ENCODE measurements around the gene B4GALT1.
A peak's percentile ranks its signal among the peaks of the same experiment; 100 is the strongest.
"Not testable (repeated sequence)": the region's sequence is repeated elsewhere in the genome, so short reads cannot be mapped to it uniquely, and the experiment has no call there.

The B4GALT1 gene

GRCh38 chr9:33184963-33185362 is 17.8 kb upstream of the B4GALT1 start:
- DNase-seq (ENCODE audit: low spot score): no peak

DNA sequence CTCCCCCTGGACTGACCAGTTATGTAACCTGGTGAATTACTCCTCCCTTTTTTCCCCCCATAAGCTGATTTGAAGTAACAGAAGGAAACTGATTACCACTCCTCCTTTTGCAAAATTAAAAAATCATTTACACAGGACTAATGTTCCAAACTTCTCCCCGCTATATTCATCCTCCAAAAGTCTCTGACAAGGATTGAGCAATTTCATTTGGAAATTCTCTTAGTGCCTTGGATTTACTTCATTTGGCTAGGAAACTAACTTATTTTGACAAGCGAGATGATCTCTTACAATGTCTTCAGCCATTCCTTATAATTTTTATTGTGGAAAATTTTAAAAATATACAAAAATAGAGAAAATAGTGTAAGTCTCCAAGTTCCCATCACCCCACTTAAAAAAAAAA is 15.4 kb upstream of the B4GALT1 start:
- DNase-seq (ENCODE audit: low spot score): no peak

DNA sequence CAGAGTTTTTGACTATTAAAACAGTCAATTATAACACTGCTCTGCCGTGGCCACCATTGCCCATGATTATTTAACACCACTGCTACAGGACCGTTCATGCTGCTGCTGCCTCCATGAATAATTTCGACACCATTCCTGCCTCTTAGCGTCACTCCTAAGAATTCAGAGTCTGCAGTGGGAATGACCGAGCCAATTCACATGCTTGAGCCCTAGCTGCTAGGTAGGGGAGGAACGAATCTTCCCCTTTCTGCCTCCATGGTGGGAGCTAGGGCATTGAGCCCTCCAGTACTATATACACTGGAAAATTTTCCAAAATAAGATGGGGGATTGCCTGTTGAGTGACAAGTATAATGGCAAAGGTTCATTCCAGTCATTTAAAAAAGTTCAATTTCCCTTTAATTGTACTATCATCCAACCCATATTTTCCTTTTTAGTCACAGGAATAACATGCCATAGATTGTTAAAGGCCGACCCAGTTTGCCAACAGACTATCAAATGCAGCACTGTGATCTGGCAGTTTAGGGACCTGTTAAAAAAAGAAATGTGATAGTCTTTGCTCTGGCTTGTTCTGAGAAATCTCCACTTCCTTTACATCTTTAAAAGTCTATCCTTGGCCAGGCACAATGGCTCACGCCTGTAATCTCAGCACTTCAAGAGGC is 13.5 kb upstream of the B4GALT1 start:
- DNase-seq (ENCODE audit: low spot score): no peak

DNA sequence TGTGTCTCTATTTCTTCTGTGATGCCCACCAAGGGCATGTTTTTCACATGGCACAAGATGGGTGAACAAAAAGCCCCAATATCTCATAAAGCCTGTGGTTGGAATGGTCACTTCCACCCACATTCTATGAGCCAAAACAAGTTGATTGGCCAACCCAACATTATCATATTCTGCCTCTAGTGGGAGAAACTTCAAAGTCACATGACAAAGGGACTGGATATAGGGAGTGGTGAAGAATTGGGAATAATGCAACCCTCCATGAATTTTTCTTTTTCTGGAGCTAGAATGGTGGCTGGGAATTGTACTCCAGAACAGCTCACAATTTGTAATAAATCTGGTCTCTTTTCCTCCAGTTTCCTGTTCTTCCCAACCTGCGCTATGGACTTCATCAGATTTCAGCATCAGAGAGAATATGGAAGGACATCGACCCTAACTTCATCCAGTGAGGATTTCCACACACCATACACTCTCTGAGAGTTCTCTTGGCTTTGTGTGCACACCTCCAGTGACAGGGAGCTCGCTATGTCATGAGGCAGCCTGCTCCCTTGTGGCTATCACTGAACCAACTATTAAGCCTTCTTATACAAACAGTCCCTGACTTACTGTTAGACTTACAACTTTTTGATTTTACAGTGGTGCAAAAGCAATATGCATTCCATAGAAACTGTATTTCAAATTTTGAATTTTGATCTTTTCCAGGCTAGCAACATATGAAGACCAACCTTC is 12.0 kb upstream of the B4GALT1 start:
- no peak for DNase-seq (ENCODE audit: low spot score)

DNA sequence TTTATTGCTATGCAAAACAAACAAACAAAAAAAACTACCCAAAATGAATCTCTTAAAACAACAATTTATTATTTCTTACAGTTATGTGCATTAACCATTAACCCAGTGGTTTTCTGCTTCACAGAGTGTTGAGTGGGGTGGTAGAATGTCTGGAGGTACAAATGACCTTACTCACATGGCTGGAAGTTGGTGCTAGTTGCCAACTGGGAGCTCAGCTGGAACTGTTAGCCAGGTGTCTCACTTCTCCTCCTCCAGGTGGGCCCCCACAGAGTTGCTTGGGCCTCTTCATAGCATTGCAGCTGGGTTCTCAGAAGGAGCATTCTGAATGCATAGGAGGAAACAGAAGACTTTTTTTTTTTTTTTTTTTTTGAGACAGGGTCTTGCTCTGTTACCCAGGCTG is 10.5 kb upstream of the B4GALT1 start:
- no peak for DNase-seq (ENCODE audit: low spot score)

- DNase-seq (ENCODE audit: low spot score): no peak
Observed at GRCh38 chr9:33177086-33177485, 9.9 kb upstream of the B4GALT1 start.

GRCh38 chr9:33175649-33176325 is 8.7 kb upstream of the B4GALT1 start:
- DNase-seq (ENCODE audit: low spot score): no peak

- no peak for DNase-seq (ENCODE audit: low spot score)
Observed at GRCh38 chr9:33172256-33173238, 5.4 kb upstream of the B4GALT1 start.

GRCh38 chr9:33170464-33171415 is 3.6 kb upstream of the B4GALT1 start:
- no peak for DNase-seq (ENCODE audit: low spot score)

GRCh38 chr9:33168941-33169544 is 1.9 kb upstream of the B4GALT1 start:
- DNase-seq (ENCODE audit: low spot score): no peak

- no peak for DNase-seq (ENCODE audit: low spot score)
Observed at GRCh38 chr9:33167972-33168461, 881 bp upstream of the B4GALT1 start.

DNA sequence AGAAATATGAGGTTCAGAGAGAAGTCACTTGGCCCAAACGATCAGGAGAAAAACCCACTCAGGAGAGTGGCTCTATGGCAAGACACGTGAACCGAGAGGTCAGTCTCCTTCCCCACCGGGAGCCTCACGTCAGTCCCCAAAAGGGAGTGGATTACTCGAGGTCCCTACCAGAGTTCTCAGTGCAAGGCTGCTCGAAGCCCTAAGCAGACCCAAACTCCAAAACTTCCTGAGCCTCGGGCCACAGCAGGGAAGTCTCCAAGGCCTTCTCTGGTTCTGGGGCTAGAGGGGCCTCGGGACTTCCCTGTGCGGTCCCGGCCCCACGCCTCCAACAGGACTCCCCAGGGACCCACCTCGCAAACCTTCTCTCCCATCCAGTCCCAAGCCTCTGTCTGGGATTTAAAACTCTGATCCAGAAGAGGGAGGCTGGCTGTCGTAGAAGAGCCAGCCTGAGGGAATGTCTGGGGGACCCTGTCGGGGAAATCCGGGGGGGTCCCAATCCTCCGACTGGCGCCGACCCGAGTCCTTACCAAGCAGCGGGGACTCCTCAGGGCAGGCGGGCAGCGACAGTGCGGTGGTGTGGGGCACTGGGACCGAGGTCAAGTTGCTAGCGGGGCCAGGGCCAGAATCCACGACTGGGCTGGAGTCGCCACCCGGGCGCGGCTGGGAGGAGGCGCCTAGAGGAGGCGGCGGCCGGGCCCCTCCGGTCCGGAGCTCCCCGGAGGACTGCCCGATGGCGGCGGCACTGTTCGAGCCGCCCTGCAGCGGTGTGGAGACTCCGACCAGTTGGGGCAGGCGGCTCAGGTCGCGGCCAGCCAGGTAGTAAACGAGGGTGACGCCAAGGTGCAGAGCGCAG is 679 bp downstream of the B4GALT1 start:
- peak; percentile 34 for DNase-seq (ENCODE audit: low spot score)

DNA sequence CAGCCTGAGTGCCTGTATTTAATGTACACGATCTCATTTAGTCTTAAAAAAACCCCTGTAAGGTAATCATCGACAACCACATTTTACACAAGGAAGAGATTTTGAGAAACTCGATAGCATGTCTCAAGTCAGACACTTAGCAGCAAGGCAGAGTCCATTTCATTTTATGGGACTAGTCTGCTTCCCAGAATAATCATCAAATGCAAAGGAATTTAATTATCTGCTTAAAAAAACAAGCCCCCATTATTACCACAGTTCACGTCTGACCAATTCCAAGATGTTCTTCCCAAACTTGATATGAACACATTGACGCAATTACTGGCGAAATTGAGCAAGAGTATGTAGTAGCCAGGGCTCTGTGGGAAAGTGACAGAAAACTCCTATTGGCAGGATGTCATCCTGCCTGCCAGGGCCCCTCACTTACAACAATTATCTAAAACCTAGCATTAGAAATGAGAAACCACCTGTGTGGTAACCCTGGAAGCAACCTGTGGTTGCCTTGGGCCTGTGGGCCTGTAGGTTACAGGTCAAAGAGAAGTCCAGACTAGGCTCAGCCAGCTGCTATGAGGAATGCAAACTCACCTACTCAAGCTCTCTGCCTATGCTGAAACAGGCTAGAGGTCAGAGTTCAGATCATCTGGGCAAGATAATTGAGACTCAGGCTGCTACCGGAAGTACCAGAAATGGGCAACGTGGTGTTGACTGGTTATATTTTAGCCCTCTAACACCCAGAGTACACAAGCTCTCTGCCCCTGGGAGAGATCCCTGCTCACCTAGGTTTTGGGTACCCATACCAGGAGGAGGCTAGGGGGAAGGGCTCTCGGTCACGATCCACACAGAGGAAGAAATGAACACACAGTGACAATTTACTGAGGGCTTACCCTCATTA is 1.6 kb downstream of the B4GALT1 start:
- DNase-seq (ENCODE audit: low spot score): peak; percentile 80

- not testable (repeated sequence) for DNase-seq (ENCODE audit: low spot score)
Observed at GRCh38 chr9:33164921-33165262, 2.2 kb downstream of the B4GALT1 start.

- no peak for DNase-seq (ENCODE audit: low spot score)
Observed at GRCh38 chr9:33164138-33164809, 2.9 kb downstream of the B4GALT1 start.

DNA sequence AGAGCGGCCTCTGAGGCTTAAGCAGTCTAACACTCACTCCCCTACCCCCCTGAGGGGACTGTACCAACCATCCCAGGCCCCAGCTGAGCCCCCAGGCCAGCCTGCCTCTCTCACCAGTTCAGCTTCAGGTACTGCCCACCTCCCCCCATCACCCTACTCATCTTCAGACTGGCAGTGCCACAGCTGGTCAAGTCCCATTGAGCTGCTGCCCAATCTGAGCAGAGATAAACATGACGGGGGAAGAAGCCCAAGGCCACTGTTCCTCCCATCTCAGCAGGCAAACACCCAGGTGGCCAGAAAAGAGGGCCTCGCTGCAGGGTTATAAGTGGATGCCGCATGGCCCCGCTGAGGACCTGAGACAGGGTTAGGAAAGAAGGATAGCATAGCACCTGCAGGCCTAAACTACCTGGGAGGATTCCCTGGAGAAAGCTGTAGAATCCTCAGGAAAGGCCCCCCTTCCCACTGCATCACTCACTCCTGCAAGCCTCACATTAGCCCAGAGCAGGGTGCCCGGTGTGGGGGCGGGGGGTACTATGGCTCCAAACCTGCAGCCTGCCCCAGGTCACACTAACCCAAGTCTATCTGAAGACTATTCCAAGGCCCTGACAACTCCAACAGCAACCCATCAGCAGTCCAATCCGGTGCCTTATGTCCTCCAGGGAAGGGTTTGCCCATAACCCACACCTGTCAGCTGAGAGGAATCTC is 3.6 kb downstream of the B4GALT1 start:
- DNase-seq (ENCODE audit: low spot score): no peak

DNA sequence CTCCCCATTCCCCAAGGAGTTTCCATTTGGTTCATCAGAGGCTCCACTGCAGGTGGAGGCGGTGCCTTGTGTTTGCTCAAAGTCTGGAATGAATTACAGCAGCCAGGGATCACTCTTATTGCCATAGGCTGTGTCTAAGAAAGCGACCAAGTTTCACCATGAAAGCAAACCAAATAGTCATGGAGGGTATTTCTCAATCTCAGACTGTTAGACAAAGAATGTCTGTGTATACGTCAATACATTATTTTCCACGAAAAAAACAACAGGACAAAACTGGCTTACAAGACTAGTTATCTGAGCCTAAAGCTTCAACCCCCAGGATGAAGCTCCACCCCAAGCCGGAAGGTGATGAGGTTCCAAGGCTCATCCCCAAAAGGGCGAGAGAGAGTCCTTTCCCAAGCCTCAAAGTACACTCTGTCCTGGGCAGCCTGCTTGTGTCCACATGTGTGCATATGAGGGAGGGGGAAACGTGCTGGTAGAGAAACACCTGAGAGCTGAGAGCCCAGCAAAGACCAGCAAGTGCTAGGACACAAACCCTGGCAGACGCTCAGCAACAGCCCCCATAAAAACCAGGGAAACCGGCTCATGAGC is 4.3 kb downstream of the B4GALT1 start:
- DNase-seq (ENCODE audit: low spot score): no peak

All from RKO (cell line).